Small intestine (tissue), 7 donors: ENCODE measurements around the gene C10orf105. TPM values are rescaled to one million over a fixed set of nuclear protein-coding genes. Genes with fewer than 3 reads are reported as not detected.

Experiments used
- DNase-seq, 2 donors: peaks; one replicate each; pipeline versions ENCODE4 v3.0.0 to v3.0.0-alpha.2; 2013
- FAIRE-seq: peaks from 2 replicates; lab custom pipeline; 2012; peaks lifted over from hg19 to GRCh38; lab: Jason Lieb, UNC
- H3K27ac ChIP-seq, 3 donors: one replicate each; pipeline ENCODE4 v1.5.1; 2013; ENCODE audit warnings: low read length in 2 of 3, mild to moderate bottlenecking in 2 of 3, control low read depth in 1 of 3, inconsistent platforms in 1 of 3, low read depth in 1 of 3, moderate library complexity in 1 of 3
- H3K27me3 ChIP-seq, 3 donors: one replicate each; pipeline ENCODE4 v1.6.1; 2013; ENCODE audit warnings: low read length in 3 of 3, inconsistent platforms in 1 of 3; ENCODE audit not compliant: control insufficient read depth in 3 of 3, insufficient read depth in 3 of 3
- H3K36me3 ChIP-seq, 3 donors: one replicate each; pipeline ENCODE4 v1.6.1; 2013; ENCODE audit warnings: low read length in 3 of 3, inconsistent platforms in 1 of 3, low read depth in 1 of 3, mild to moderate bottlenecking in 1 of 3, moderate library complexity in 1 of 3; ENCODE audit not compliant: control insufficient read depth in 3 of 3, insufficient read depth in 2 of 3
- H3K4me1 ChIP-seq, 3 donors: one replicate each; pipeline ENCODE4 v1.6.1; 2013; ENCODE audit warnings: low read length in 2 of 3, inconsistent platforms in 1 of 3, low read depth in 1 of 3, mild to moderate bottlenecking in 1 of 3, moderate library complexity in 1 of 3; ENCODE audit not compliant: control insufficient read depth in 3 of 3, insufficient read depth in 2 of 3
- H3K4me3 ChIP-seq, 3 donors: one replicate each; pipeline ENCODE4 v1.5.1; 2013; ENCODE audit warnings: low read length in 3 of 3, control low read depth in 1 of 3, inconsistent platforms in 1 of 3, low read depth in 1 of 3, mild to moderate bottlenecking in 1 of 3, moderate library complexity in 1 of 3
- H3K9me3 ChIP-seq, 2 donors: one replicate each; pipeline ENCODE4 v1.6.1; 2013; ENCODE audit warnings: low read depth in 1 of 2, low read length in 1 of 2; ENCODE audit not compliant: control insufficient read depth in 2 of 2, insufficient read depth in 1 of 2
- WGBS, 3 donors: extraction: QIAGEN DNeasy Blood & Tissue Kit; methylation state at CpG; one replicate each; pipeline ENCODE4 v1.1.7; 2013; 5-methylcytosine and 5-hydroxymethylcytosine counted together
- polyA plus RNA-seq, 4 donors: library from polyadenylated mRNA; stranded (reverse) in 3 of 4; unstranded in 1 of 4; fragments of 200-250 nt in 3 of 4; fragments of 120-200 nt in 1 of 4; gene quantifications; one replicate each; pipeline versions ENCODE4 v1.2.1 to v1.2.3, GENCODE V29; 2013
- donor health status: healthy with polysubstance abuse.
- donor health status: control.
- donor health status: control.
- donor health status: Bipolar disorder and iron deficiency.
- donor health status: healthy.

Gene C10orf105
- polyA plus RNA-seq, 4 donors = 0.06 to 0.27 TPM; not detected in 2

DNA sequence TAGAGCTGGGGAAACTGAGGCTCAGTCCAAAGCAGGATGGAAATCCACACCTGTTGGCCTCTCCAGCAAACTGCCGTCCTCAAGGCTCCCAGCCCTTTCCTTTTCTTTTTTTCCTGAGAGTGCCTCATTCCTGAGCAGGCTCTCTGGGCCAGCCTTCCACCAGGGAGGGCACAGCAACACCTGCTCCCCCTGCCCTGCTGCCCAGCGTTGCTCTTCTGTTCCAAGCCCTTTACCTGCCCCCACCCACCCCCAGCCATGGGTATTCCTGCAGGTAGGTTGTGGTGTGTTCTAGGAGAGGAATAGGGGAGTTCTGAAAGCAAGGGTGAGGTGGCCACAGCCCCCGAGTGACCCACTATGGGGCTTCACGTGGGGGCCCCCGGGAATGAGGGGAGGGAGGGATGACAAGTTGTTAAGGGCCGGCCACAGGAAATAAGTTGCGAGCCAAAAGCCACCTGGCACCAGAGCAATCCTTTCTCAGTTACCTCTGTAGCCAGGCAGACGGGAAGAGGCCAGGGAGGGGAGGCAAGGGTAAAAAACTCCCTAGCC lies 34.5 kb upstream of the C10orf105 start:
- DNase-seq = no peak
- H3K36me3 ChIP-seq = peaks cover 0 to 68% (median 3%) of the 10 kb centered on the region in 3 donors
- peak overlapping the region; percentile 61 to 83 (median 66) for H3K27ac ChIP-seq
- WGBS, 3 donors = 26 to 42% (median 37%) methylated on average over 8 of the region's 8 CpGs
- no peaks in the 10 kb centered on the region for H3K27me3 ChIP-seq
- FAIRE-seq = no peak
- H3K4me3 ChIP-seq = no peak overlapping the region
- H3K9me3 ChIP-seq = no peaks in the 10 kb centered on the region
- peaks cover 27 to 94% (median 30%) of the 10 kb centered on the region in 3 donors for H3K4me1 ChIP-seq

DNA sequence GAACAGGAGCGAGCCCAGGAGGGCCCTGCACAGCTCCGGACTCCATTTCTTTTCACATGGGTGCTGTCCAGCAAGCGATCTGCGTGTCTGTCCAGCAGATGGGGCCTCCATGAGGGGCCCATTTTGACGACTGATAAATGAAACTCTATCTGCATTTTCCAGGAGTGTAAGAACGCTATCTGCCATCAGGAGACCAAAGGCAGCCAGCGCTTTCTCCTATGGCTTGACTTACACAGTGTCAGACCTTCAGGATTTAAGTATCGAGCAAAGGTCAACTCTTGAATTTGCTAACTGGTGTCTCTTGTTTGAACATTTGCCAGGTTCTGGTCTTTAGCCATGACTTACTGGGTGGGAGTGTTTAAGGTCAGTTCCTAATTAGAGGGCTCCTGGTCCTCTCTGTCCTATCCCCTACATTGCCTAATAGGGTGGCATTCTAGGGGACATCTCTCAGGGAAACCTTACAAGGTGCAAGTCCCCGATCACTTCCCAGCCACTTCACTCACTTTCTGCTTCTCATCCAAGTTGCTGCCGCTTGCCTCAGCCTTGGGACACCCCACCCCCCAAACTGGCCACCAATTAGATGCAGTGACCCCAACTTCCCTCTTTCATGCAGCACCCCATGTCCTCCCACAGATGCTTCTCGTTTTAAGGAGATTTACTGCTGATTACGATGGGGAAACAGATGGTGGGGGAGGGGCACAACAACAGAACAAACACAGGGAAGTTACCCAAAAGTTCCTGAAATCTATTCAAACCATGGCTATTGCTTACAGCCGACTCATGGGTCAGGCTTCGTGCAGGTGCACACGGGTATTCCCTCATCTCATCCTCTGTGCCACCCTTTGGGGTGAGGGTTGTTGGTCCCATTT lies 33.7 kb upstream of the C10orf105 start:
- H3K4me1 ChIP-seq = peaks cover 27 to 99% (median 32%) of the 10 kb centered on the region in 3 donors

DNA sequence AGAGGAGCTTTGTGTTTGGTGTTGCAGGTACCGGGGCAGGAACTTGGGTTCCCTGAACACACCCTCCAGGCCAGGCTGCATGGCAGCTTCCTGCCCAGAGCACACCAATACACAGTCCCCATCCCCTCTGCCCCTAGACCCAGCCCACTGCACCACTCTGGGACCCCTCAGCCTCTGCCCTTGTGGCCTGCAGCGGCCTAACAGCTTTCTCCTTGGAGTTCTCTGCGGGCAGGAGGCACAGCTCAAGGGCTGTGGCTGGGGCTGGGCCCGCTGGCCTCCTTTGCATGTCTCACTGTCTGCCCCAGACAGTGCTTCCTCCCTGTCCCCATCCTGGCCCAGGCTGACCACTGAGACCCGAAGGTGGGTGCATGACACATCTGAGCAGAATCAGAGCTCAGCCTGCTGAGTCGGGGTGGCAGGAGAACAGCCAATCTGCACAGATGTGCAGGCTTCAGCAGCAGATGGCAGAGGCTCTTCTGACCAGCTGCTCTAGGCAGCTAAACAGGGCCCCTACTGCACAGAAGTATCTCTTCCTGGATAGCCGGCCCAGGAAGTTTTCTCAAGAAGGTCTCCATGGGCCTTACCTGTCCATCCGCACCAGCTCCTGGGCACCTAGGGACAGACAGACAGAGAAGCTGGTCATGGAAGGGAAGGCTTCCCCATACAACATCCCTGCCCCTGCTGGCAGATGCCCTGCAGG lies 33.0 kb upstream of the C10orf105 start:
- FAIRE-seq = no peak
- H3K27ac ChIP-seq = peak overlapping the region; percentile 56 to 83 (median 66)
- WGBS, 3 donors = 50 to 63% (median 60%) methylated on average over 8 of the region's 8 CpGs

More for the DNA sequence above, 33.7 kb upstream of the C10orf105 start:
- Histone ChIP-seq H3K9me3 (no peaks in the 10 kb centered on the region), H3K27ac (peak overlapping the region; percentile 61 to 83 (median 66)), H3K36me3 (peaks cover 0 to 68% (median 3%) of the 10 kb centered on the region in 3 donors), H3K27me3 (no peaks in the 10 kb centered on the region), H3K4me3 (no peak overlapping the region)
- DNase-seq (peak; percentile 84 to 85), FAIRE-seq (no peak)
- 42 to 63% (median 46%) methylated on average over 15 of the region's 15 CpGs for WGBS, 3 donors

GRCh38 chr10:71751515-71752224 lies 32.1 kb upstream of the C10orf105 start:
- 82 to 94% (median 89%) methylated on average over 13 to 14 of the region's 14 CpGs for WGBS, 3 donors
- no peaks in the 10 kb centered on the region for H3K9me3 ChIP-seq
- DNase-seq = no peak
- H3K4me3 ChIP-seq = no peak overlapping the region
- peaks cover 30 to 99% (median 42%) of the 10 kb centered on the region in 3 donors for H3K4me1 ChIP-seq
- H3K27ac ChIP-seq = peak overlapping the region in 2 of 3 donors; percentile 25 to 56
- H3K27me3 ChIP-seq = no peaks in the 10 kb centered on the region
- H3K36me3 ChIP-seq = peaks cover 0 to 61% (median 3%) of the 10 kb centered on the region in 3 donors
- no peak for FAIRE-seq

More for the DNA sequence above, 33.0 kb upstream of the C10orf105 start:
- Histone ChIP-seq H3K4me3 (no peak overlapping the region), H3K27me3 (no peaks in the 10 kb centered on the region), H3K36me3 (peaks cover 0 to 65% (median 3%) of the 10 kb centered on the region in 3 donors), H3K4me1 (peaks cover 29 to 99% (median 39%) of the 10 kb centered on the region in 3 donors), H3K9me3 (no peaks in the 10 kb centered on the region)
- DNase-seq = no peak

- no peak for FAIRE-seq
- 84 to 90% (median 87%) methylated on average over 5 of the region's 5 CpGs for WGBS, 3 donors
- peak overlapping the region in 1 of 3 donors; percentile 34 for H3K27ac ChIP-seq
- DNase-seq = no peak
- H3K36me3 ChIP-seq = peaks cover 0 to 61% (median 3%) of the 10 kb centered on the region in 3 donors
- H3K4me1 ChIP-seq = peaks cover 29 to 99% (median 44%) of the 10 kb centered on the region in 3 donors
- no peaks in the 10 kb centered on the region for H3K9me3 ChIP-seq
- H3K27me3 ChIP-seq = no peaks in the 10 kb centered on the region
- H3K4me3 ChIP-seq = no peak overlapping the region
Measured at GRCh38 chr10:71750986-71751385, 31.4 kb upstream of the C10orf105 start.

- DNase-seq (no peak), FAIRE-seq (no peak)
- H3K36me3 ChIP-seq = peaks cover 0 to 57% (median 3%) of the 10 kb centered on the region in 3 donors
- peak overlapping the region in 1 of 3 donors; percentile 79 for H3K27ac ChIP-seq
- H3K9me3 ChIP-seq = no peaks in the 10 kb centered on the region
- H3K4me1 ChIP-seq = peaks cover 30 to 99% (median 45%) of the 10 kb centered on the region in 3 donors
- 86 to 92% (median 86%) methylated on average over 15 of the region's 15 CpGs for WGBS, 3 donors
- H3K27me3 ChIP-seq = no peaks in the 10 kb centered on the region
- no peak overlapping the region for H3K4me3 ChIP-seq
Measured at GRCh38 chr10:71750124-71750841, 30.7 kb upstream of the C10orf105 start.

DNA sequence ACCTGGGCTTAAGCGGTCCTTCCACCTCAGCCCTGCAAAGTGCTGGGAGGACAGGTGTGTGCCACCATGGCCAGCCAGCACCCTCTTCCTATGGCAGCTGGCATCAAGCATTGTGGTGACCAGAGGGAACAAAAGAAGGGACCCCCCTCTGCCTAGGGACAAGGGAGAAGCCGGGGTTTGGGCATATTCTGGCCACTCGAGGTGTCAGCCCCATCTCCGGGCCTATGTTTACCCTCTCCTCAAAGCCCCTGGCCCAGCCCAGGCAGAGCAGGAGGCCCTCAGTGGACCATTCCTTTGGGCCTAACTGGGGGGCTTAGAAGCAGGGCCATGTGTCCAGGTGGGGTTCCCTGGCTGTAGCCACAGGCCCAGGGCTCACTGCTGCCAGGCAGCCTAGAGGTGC lies 29.8 kb upstream of the C10orf105 start:
- whole genome bisulfite sequencing, 3 donors = 87 to 95% (median 94%) methylated on average over 4 of the region's 4 CpGs
- FAIRE-seq (no peak), DNase-seq (no peak)
- peak overlapping the region; percentile 79 to 85 (median 85) for H3K27ac ChIP-seq
- peaks cover 0 to 53% (median 3%) of the 10 kb centered on the region in 3 donors for H3K36me3 ChIP-seq
- H3K4me3 ChIP-seq = no peak overlapping the region
- H3K27me3 ChIP-seq = no peaks in the 10 kb centered on the region
- peaks cover 27 to 93% (median 42%) of the 10 kb centered on the region in 3 donors for H3K4me1 ChIP-seq
- H3K9me3 ChIP-seq = no peaks in the 10 kb centered on the region
